SK-MEL-5 (cell line): ENCODE results near the gene ADIG. TPM values are rescaled to one million over a fixed set of nuclear protein-coding genes. Genes with fewer than 3 reads are reported as not detected.

Experiments
- total RNA-seq: library from RNA; depleted of rRNA; stranded (reverse); fragments of >200 nt; shearing (Covaris generic); gene quantifications from 2 replicates; pipeline ENCODE4 v1.2.3, GENCODE V29; 2014; rRNA removed

ADIG gene
- total RNA-seq, 1 experiment from 2014 or later = not detected

Other genes with a start within 250 kb of the ADIG start
- gene LBP, start 234.7 kb upstream of the ADIG start, total RNA-seq = 0.19 TPM in 1 of 2 replicates, not detected in the other
- 14.6 and 17.3 TPM in 2 replicates for gene SNHG17, start 145.9 kb upstream of the ADIG start, total RNA-seq
- gene RALGAPB, start 108.4 kb upstream of the ADIG start, total RNA-seq = 20.1 and 21.2 TPM in 2 replicates
- gene ARHGAP40, start 20.6 kb downstream of the ADIG start, total RNA-seq = 0.08 TPM in 1 of 2 replicates, not detected in the other
- gene SLC32A1, start 143.3 kb downstream of the ADIG start, total RNA-seq = not detected in 2 replicates
- gene ACTR5, start 167.3 kb downstream of the ADIG start, total RNA-seq = 8.4 and 10.4 TPM in 2 replicates
- 0.56 and 0.69 TPM in 2 replicates for gene PPP1R16B, start 224.5 kb downstream of the ADIG start, total RNA-seq